GM18520 (cell line): ENCODE data around the gene INPP4B.

Experiments
- ATAC-seq: cut with Tn5 transposase; IDR thresholded peaks from one replicate; pipeline ENCODE4 v1.9.1; 2021; ENCODE audit not compliant: unreplicated experiment

INPP4B gene

GRCh38 chr4:142485452-142485851 lies 360.6 kb downstream of the INPP4B start:
- ATAC-seq, result no peak

DNA sequence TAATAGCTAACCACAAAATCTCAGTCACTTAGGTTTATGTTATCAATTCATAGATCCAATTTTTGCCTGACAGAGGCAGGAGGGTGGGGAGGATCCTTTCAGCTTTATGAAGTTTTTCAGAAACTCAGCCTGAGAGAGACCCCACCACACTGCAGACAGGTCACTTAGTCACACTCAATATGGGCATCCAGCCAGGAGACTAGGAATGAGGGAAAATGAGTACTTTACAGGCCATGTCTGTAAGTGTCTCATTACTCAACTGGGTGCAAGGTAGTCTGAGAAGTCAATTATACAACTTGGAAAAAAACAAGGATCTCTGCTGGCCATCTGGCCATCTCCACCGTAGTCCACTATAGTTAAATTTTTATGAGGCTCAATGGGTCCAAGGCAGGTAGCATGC lies 365.9 kb downstream of the INPP4B start:
- no peak for ATAC-seq

DNA sequence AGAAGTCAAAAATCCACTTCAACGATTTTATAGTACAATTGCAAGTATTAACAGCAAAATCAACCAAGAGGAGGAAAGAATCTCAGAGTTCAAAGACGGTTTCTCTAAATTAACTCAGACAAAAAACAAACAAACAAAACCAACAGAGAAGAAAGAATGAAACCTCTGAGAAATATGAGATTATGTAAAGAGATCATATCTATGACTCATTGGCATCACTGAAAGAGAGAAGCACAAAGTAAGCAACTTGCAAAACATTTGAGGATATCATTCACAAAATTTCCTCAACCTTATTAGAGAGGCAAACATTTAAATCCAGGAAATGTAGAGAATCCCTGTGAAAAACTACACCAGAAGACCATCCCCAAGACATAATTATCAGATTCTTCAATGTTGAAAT lies 370.4 kb downstream of the INPP4B start:
- ATAC-seq, result no peak

DNA sequence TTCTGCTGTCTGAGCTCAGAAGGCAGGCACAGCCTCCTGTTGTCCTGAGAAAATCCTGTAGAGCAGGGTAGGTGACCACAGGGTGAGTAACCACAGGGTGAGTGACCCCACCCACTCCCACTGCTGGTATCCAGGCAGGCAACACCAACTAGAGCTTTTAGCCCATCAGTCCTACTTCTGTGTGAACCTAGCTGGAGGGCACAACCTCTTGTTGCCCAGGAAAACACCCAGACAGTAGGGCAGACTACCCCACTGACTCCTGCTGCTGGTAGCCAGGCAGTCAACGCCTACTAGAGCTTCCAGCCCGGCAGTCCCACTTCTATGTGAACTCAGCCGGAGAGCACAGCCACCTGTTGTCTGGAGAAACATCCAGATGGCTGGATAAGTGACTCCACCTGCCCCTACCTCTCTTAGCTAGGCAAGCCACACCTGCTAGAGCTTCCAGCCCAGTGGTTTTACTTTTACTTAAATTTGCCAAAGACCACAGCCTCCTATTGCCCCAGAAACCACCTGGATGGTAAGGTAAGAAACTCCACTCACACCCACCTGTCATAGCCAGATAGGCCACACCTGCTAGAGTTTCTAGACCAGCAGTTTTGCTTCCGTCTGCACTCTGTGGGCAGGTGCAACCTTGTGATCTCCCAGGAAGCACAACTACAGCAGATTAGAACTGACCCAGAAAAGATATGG lies 371.6 kb downstream of the INPP4B start:
- no peak for ATAC-seq

DNA sequence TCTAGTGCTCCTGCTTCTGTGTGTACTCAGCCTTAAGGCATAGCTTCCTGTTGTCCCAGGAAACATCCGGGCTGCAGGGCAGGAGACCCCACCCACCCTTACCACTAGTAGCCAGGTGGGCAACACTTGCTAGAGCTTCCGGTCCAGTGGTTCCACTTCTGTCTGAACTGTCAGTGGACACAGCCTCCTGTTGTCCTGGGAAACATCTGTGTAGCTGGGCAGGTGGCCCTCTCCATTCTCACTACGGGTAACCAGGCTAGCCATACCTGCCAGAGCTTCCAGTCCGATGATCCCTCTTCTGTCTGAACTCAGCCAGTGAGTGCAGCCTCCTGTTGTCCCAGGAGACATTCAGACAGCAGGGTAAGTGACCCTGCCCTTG lies 372.2 kb downstream of the INPP4B start:
- ATAC-seq, result no peak

- ATAC-seq, result no peak
Observed at GRCh38 chr4:142473218-142473959, 372.7 kb downstream of the INPP4B start.

GRCh38 chr4:142467088-142467487 lies 379.0 kb downstream of the INPP4B start:
- no peak for ATAC-seq

DNA sequence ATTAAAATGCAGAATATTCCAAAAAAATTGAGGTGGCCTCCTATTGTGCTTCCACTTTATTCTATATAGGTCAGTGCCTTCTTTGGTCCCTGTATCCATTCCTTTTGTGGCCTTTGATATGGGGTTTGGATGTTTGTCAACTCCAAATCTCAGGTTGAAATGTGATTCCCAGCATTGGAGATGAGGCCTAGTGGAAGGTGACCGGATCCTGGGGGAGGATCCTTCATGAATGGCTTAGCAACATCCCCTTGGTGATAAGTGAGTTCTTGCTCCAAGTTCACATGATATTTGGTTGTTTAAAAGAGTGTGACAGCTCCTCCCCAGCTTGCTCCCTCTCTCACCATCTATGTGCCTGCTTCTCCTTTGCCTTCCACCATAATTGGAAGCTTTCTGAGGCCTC lies 380.6 kb downstream of the INPP4B start:
- no peak for ATAC-seq

DNA sequence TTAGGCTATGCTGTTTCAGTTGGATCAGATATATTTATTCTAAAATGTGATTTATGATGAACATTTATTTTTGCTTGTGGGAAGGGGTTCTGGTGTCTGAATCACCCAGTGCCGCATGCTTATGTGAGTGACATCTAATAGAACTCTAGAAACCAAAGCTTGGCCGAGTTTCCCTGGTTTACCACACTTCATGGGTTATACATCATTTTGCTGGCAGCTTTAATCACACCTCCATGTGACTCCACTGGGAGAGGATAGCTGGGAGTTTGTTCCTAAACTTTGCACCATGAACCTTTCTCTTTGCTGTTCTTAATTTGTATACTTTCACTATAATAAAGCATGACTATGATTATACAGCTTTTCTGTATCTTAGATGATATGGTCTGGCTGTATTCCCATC lies 382.9 kb downstream of the INPP4B start:
- no peak for ATAC-seq

DNA sequence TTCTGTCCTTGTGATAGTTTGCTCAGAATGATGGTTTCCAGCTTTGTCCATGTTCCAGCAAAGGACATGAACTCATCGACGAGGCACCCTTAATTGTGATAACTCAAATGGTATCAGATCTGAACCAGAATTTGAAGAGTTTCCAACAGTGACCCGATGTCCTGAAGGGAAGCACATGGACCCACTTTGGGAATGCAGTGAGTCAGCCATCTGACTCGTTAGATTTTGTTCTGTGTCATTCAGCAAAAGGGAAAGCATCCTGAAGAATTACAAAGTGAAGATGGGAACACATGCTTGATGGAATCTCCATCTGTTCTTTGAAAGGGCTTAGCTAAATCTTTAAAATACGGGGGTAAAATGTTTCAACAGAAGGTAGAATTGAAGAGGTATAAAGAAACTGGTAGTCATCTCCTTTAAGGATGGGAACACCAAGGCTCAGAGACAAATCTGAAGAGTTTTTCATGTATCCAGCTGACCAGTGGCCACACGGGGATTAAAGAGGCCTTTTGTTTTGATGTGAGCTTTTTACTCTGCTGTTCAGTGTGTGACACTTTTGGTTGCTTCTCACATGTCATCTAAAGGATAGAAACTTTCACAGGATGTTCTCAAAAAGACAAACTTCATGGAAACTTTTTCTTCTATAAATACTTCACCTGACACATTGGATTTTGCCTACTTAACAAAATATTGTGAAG lies 393.8 kb downstream of the INPP4B start:
- ATAC-seq, result no peak

DNA sequence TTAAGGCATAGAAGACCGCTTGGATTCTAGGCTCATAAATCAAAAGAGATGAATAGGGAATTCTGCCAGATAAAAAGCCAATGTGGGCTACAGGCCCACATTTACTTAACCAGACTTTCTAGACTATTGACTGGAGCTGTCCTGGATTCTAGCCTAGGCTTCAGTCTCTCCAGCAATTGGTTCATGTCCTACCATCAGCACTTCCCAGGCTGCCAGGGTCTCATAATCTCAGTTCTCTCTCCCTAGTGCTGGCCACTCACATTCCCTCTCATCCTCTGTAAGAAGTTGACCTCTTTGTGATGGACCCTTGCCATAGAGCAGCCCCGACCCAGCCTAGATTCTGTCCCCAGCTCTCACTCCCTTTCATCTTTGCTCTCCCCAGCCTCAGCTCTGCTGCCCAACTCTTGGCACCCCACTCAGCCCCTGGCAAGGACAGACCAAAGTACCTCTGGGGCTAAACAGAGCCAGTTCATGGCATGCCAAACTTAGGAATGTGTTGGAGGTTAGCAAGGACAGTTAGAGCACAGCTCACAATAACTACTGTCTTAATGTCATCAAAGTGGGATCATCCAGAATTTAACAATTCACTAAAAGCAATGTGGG lies 396.2 kb downstream of the INPP4B start:
- no peak for ATAC-seq

GRCh38 chr4:142447009-142447408 lies 399.1 kb downstream of the INPP4B start:
- ATAC-seq, result no peak

DNA sequence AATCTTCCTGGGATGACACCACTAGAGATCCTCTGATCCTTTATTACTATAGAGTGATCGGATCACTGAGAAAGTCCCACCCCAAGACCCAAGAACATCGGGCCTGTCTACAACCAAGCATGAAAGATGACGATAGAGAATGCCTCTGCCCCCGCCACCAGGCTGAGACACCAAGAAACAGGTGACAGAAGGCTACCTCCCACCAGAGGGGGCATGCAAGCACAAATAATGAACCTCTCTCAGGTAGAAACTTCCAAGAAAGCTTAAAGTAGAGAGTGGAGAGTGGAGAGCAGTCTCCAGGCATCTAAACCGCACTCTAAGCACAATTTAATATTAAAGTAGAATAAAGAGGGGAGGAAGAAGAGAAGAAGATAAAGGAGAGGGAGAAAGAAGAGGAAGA lies 402.6 kb downstream of the INPP4B start:
- ATAC-seq, result no peak

DNA sequence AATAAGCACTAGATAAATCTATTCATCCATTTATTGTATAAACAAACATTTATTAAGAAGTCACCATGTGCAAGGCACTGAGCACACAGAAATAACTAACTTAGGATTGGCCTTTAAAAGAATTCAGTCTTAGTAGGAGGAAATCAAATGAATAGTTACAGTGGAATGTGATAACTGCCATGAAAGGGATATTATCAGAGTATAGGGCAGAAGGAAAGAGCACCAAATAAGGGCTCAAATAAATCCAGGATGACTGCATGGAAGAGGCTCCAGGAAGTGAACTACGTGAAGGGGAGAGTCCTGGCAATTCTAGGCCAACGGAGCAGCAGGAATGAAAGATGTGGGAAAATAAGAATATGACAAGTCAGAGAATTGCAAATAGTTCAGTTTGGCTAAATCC lies 406.0 kb downstream of the INPP4B start:
- ATAC-seq, result no peak

- ATAC-seq, result no peak
Observed at GRCh38 chr4:142435599-142436235, 410.4 kb downstream of the INPP4B start.

DNA sequence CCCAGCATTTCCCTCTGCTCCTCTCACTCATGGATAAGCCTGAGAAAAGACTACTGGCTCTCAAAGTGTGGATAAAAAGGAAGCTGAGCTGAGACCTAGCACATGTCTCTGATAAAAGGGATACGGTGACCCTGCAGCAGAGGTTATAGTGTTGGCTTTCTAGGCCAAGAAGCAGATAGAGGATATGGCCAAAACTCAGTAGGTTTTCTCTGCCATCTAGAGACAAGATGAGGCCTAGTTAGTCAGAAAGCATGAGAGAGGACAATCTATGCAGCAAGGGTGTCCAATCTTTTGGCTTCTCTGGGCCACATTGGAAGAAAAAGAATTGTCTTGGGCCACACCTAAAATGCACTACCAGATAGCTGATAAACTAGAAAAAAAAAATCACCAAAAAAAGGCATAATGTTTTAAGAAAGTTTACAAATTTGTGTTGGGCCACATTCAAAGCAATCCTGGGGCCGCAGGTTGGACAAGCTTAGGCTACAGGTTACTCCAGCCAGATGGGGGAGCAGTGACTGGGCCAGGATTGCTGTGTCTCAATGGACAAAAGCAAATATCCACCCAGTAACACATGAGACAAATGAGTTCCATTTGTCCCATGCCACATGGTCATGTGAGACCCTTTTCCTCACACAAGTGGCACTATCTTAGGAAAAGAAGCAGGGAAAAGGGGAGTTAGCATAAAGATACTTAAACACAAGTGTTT lies 411.4 kb downstream of the INPP4B start:
- ATAC-seq, result no peak

DNA sequence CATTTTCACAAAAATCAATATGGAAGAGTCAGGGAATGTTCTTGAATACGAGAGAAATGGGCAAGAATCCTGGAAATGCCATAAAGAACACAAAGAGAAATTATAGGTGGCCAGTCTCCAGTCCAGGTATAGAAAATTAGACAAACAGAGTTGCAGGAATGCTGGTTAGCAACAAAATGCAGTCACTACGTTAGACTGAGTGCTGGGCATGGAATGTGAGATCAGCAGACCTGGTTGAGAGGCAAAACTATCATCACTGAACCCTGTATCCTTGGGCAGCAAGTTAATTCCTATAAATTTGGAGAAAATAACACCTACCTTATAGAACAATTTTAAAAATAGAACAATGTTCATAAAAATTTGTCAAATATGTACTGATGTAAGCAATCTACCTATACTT lies 417.4 kb downstream of the INPP4B start:
- no peak for ATAC-seq

DNA sequence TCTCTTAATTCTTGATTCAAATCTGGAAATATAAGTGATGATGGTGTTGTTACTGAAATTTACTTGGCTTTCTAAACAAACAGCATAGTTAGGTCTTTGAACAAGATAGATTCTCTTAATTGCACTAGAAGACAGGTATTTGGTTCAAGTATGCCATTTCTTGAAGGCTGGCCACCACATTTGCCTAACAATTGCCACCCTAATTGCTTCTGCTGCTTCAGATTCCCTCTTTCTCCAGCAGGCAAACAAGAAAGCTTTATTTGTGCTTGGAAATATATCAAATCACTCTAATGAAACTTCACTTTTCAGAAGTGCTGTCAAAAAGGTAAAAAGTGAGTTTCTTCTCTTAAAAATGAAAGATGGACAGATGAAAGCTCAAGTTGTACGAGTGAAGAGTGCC lies 418.6 kb downstream of the INPP4B start:
- ATAC-seq, result no peak

GRCh38 chr4:142423861-142424260 lies 422.2 kb downstream of the INPP4B start:
- no peak for ATAC-seq

- ATAC-seq, result no peak
Observed at GRCh38 chr4:142420311-142421095, 425.6 kb downstream of the INPP4B start.
